GM18505 (cell line): ENCODE data around the gene TMEM42.
"Not testable (repeated sequence)": the region's sequence is repeated elsewhere in the genome, so short reads cannot be mapped to it uniquely, and the experiment has no call there.

Experiments
- ATAC-seq: cut with Tn5 transposase; IDR thresholded peaks from one replicate; pipeline ENCODE4 v1.9.1; 2021; ENCODE audit not compliant: unreplicated experiment
- POLR2A ChIP-seq: IDR thresholded peaks from 4 replicates; pipeline ENCODE4 v1.6.1; 2011; ENCODE audit warnings: borderline replicate concordance; ENCODE audit not compliant: insufficient read depth, insufficient read length; ENCODE audit errors: extremely low read depth

TMEM42 gene

DNA sequence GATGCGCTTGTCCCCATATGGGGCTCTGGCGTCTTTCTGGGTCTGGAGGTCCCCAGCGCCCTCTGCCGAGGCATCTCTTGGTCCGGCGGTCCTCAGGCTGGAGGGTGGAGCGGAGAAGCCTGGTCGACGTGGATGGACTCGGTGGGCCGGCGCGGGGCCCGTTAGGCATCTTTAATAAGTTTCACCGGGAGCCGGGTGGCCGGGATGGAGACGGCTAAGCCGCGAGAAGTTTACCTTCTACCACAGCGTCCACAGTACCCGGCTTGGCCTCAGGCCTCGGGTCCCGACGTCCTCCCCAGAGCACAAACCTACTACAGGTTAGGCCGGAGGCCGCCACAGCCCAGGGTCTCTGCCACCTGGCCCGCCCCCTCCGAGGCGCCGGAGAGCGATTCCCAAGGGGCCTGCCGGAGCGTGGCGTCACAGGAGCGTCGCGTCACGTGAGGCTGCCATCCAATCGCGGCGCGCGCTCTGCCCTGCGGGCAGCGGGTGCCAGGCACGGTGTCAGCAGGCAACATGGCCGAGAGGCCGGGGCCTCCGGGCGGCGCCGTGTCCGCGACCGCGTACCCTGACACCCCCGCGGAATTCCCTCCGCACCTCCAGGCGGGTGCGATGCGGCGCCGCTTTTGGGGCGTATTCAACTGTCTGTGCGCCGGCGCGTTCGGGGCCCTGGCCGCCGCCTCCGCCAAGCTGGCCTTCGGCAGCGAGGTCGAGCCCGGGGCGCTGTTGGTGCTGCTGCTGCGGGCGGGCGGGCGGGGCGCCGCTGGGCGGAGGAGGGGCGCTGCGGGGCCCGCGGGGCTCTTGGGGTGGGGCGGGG is at the start of gene TMEM42:
Gene TMEM42 (plus strand): TSS at position 501 of the 814 bp plus-strand sequence. CDS start 13 bp downstream, at position 514.
- peak; percentile 94 for ATAC-seq
- TF ChIP-seq POLR2A: peak; percentile 91

DNA sequence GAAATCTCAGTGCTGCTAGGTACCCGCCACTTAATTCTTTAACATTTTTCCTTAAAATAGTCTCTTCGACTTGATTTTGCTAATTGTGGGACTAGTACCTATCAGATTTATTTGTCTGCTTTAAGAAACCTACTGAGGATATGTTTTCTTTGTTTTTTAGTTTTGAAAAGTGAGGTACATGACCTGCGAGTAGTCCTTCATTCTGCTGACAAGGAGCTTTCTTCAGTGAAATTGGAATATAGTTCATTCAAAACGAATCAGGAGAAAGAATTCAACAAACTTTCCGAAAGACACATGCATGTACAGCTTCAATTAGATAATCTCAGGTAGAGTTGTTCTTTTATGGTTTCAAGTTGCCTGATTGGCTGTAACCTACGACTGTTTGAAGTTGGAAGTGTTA is 47.0 kb upstream of the TMEM42 start:
- ATAC-seq: no peak
- no peak for TF ChIP-seq POLR2A

DNA sequence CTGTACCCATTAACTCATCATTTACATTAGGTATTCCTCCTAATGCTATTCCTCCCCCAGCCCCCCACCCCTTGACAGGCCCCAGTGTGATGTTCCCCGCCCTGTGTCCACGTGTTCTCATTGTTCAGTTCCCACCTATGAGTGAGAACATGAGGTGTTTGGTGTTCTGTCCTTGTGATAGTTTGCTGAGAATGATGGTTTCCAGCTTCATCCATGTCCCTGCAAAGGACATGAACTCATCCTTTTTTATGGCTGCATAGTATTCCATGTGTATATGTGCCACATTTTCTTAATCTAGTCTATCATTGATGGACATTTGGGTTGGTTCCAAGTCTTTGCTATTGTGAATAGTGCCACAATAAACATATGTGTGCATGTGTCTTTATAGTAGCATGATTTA is 45.4 kb upstream of the TMEM42 start:
- ATAC-seq: not testable (repeated sequence)

DNA sequence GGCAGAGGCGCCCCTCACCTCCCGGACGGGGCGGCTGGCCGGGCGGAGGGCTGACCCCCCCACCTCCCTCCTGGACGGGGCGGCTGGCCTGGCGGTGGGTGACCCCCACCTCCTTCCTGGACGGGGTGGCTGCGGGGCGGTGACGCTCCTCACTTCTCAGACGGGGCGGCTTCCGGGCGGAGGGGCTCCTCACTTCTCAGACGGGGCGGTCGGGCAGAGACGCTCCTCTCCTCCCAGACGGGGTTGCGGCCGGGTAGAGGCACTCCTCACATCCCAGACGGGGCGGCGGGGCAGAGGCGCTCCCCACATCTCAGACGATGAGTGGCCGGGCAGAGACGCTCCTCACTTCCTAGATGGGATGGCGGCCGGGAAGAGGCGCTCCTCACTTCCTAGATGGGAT is 40.5 kb upstream of the TMEM42 start:
- ATAC-seq: not testable (repeated sequence)

DNA sequence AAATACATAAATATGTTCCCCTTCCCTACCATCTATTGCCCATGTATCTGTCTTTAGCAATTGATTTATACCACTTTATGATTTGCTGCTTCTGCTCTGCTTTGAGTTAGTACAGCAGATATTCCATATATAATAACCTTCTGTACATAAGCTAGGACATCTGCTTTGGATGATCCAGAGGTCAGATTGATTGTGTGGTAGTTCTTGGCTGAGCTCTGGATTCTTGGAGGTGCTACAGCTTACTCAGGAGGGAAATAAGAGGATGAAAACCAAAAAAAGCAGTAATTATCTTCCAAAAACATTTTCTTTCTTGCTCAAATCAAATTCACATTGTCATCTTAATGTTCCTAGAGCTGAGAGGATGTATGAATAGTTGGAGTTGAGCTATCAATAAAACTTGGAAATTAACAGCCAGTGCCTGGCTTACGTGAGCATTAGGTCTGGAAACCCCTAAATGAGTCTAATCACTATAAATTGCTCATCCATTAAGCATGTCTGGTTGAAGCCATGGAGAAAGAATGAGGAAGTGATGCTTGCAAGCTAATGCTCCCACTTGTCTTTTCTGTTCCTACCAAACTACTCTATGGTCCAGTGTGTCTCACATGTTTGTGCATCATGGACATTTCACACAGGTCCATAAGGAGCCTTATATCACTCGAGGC is 36.3 kb upstream of the TMEM42 start:
- TF ChIP-seq POLR2A: no peak
- no peak for ATAC-seq

DNA sequence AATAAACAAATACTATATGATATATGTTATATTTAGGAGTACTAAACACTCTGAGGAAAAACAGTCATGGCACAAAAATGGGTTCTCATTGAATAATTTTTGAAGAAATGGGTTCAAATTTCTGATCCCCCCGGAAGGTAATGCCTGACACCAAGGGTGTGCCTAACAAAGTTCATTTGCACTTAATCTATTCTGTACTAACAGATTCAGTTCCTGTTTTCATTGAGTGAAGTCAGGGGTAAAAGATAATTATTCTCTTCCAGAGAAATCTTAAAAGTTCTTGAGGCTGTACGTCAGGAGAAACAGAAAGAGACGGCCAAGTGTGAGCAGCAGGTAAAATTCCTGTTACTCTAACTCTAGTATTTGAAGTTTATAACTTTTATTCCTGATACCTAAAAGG is 34.5 kb upstream of the TMEM42 start:
- ATAC-seq: no peak
- no peak for TF ChIP-seq POLR2A

DNA sequence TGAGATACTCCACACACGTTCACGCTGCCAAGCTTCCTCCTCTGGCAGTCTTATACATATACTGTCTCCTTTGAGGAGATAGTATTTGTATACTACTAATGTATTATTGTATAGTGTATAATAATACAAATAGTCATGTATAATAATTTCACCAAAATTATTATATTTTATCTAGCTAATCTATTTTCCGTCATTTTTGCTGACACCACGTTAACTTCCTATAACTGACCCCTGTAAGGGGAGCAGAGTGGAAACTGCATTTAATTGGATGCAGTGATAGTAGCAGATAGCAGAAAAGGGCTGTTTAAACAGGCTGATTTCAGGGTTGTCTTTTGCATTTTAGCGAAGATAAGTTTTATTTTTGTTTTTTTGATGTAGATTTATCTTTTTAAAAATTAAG is 30.5 kb upstream of the TMEM42 start:
- ATAC-seq: no peak
- TF ChIP-seq POLR2A: no peak

DNA sequence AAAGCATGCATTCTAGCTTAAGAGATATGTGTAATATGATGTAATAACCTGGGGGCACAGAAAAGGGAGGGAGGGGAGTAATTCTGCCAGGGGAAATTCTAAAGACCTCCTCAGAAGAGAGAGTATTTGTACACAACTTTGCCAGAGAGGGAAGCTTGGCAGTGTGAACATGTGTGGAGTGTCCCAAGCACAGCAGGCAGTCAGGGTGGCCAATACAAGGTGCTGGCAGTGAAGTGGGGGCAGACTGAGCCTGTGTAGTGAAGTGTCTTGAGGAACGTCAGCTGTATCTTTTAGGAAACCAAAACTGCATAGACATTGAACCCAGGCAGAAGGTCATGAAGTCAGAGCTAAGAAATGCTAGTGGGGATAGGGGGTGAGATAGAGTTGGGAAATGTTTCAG is 29.7 kb upstream of the TMEM42 start:
- ATAC-seq: no peak
- TF ChIP-seq POLR2A: no peak

DNA sequence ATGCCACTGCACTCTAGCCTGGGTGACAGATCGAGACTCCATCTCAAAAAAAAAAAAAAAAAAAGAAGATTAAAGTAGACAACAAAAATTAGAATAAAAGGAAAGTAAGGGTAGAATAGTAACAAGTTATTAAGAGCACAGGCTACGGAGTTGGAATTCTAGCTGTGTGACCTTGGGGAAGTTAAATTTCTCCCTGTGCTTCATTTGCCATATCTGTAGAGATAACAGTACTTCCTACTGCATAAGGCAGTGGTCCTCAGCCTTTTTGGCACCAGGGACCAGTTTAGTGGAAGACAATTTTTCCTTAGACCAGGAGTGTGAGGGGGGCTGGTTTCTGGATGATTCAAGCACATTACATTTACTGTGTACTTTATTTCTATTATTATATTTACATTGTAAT is 28.7 kb upstream of the TMEM42 start:
- no peak for ATAC-seq
- no peak for TF ChIP-seq POLR2A

DNA sequence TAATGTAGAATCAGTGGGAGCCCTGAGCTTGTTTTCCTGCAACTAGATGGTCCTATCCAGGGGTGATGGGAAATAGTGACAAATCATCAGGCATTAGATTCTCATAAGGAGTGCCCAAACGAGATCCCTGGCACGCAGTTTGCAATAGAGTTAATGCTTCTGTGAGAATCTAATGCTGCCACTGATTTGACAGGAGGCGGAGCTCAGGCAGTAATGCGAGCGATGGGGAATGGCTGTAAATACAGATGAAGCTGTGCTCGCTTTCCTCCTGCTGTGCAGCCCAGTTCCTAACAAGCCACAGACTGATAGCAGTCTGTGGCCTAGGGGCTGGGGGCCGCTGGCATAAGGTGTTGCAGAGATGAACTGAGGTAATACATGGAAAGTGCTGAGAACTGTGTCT is 28.3 kb upstream of the TMEM42 start:
- TF ChIP-seq POLR2A: no peak
- no peak for ATAC-seq

DNA sequence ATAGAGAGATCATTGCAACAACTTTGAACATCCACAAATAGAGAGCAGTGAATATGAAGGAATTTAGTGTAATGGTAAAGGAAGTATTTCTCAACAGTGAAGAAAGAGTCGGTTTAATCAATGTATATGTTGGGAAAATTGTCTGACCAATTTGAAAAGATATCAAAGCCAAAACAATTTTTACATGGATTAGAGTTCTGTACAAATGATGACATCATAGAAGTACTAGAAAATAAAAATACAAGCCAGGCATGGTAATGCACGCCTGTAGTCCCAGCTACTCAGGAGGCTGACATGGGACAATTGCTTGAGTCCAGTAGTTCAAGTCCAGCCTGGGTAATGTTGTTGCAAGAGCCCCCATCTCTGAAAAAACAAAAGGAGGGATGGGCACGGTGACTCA is 26.0 kb upstream of the TMEM42 start:
- no peak for ATAC-seq
- no peak for TF ChIP-seq POLR2A

DNA sequence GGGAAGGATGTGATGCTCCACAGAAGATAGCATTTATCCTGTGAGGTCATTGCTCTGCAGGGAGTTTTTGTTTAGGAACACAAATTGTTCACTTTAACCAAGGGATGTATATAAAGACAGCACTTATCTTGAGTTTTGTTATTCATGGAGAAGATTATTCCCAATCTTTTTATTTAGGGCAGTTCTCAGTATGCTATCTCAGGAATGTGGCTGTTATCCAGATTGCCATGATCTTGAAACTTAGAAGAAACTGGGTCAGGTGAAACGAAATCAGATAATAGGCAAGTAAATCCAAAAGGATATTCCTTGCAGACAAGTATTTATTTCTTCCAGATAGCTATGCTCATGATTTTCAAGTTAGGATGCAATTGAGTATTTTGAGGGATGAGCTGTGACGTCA is 19.3 kb upstream of the TMEM42 start:
- no peak for ATAC-seq
- no peak for TF ChIP-seq POLR2A

DNA sequence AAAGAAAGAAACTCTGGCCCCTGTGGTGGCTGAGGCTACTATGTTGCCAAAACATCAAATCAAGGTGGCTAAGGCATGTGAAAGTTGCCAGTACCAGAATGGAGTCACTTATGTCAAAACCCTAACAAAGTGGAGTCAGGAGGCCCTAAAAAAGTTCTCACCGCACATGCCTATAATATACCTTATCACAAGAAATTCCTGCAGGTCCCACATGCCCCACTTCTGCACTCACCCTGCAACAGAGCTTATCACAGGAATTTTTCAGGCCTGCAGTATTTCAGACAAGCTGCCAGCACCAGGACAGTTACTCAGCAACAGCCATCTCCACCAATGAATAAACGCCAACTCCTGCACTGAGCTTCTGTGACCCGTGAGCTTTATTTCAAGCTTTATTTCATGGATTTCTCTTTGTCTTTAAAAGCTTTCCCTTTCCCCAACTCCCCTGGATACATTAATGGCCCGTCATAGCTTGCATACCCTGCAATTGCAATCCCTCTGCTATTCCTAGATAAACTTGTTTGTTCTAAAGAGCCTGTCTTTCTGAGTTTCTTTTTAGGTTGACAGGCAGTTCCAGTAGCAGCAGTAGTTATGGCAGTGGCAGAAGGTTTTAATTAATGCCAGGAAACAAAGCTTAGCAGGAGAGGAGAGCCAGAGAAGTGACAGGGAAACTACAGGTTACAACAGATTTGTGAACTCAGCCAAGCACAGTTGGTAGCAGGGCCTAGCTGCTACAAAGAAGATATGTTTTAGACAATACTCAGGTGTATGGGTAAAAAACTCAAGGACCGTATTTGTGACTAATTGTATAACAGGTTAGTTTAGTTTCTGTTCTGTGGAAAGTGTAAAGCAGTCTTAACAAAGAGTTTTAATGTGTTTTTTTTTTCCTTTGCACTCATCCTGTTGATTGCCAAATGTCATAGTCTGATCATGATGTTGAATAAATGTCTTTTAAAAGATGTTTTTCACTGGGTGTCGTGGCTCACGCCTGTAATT is 15.9 kb upstream of the TMEM42 start:
- ATAC-seq: no peak
- no peak for TF ChIP-seq POLR2A
